Thyroid gland (tissue), 4 donors: ENCODE measurements around the gene MTA2. TPM values are rescaled to one million over a fixed set of nuclear protein-coding genes. Genes with fewer than 3 reads are reported as not detected.
"Not testable (repeated sequence)": the region's sequence is repeated elsewhere in the genome, so short reads cannot be mapped to it uniquely, and the experiment has no call there.

Experiments used
- DNase-seq, 2 donors: peaks; one replicate each; pipeline ENCODE4 v3.0.0-alpha.2; 2019
- H3K27ac ChIP-seq, 3 donors: fragments of 200-600 bp; sonication (generic); 1 replicate in 2 of 3; 2 replicates in 1 of 3; pipeline ENCODE4 v1.5.1; 2016 to 2019; ENCODE audit warnings: mild to moderate bottlenecking in 1 of 3, moderate library complexity in 1 of 3
- H3K27me3 ChIP-seq: fragments of 200-600 bp; sonication (generic); one replicate; pipeline ENCODE4 v1.5.1; 2019
- H3K36me3 ChIP-seq, 2 donors: fragments of 200-600 bp; sonication (generic); one replicate each; pipeline ENCODE4 v1.5.1; 2016 to 2019
- H3K4me1 ChIP-seq, 2 donors: fragments of 200-600 bp; sonication (generic); one replicate each; pipeline ENCODE4 v1.5.1; 2017 to 2019
- H3K4me3 ChIP-seq, 3 donors: fragments of 200-600 bp; sonication (generic); replicated peaks in 1 of 3; 1 replicate in 2 of 3; 2 replicates in 1 of 3; pipeline ENCODE4 v1.5.1; 2016; ENCODE audit warnings: mild to moderate bottlenecking in 1 of 3
- H3K9me3 ChIP-seq: fragments of 200-600 bp; sonication (generic); one replicate; pipeline ENCODE4 v1.5.1; 2017
- POLR2A ChIP-seq, 2 donors: fragments of 450-650 bp; IDR thresholded peaks; one replicate each; pipeline ENCODE4 v1.6.1; 2017; ENCODE audit warnings: antibody characterized with exemption in 2 of 2, mild to moderate bottlenecking in 2 of 2, moderate library complexity in 1 of 2
- WGBS, 2 donors: methylation state at CpG; one replicate each; pipeline ENCODE4 v1.1.5; 2017; 5-methylcytosine and 5-hydroxymethylcytosine counted together
- intact Hi-C: fragments of 100-400 bp; cut with DNase I; formaldehyde crosslinking; loops from one replicate; pipeline ENCODE4 v1.15.1; 2023
- total RNA-seq, 4 donors: library from RNA; depleted of rRNA; stranded (reverse); fragments of >200 nt; gene quantifications; one replicate each; pipeline ENCODE4 v1.2.3, GENCODE V29; 2016
- TF ChIP-seq, protein P1 (sequence below), 6 experiments: fragments of 200-600 bp in 3 of 6; fragments of 450-650 bp in 3 of 6; sonication (generic) in 3 of 6; IDR thresholded peaks; one replicate each; pipeline ENCODE4 v1.5.1; 2016 to 2019; ENCODE audit warnings: antibody characterized with exemption in 6 of 6, mild to moderate bottlenecking in 2 of 6, inconsistent platforms in 1 of 6, moderate library complexity in 1 of 6

MTA2 gene
- total RNA-seq, 4 donors from 2014 or later = 65.3 to 76.7 (median 70.7) TPM

- 4 to 5% methylated on average over 18 to 31 of the region's 33 CpGs for WGBS, 2 donors
- no peak for TF ChIP-seq POLR2A (IDR thresholded peaks at IDR 0.05)
- TF ChIP-seq, protein P1, sequence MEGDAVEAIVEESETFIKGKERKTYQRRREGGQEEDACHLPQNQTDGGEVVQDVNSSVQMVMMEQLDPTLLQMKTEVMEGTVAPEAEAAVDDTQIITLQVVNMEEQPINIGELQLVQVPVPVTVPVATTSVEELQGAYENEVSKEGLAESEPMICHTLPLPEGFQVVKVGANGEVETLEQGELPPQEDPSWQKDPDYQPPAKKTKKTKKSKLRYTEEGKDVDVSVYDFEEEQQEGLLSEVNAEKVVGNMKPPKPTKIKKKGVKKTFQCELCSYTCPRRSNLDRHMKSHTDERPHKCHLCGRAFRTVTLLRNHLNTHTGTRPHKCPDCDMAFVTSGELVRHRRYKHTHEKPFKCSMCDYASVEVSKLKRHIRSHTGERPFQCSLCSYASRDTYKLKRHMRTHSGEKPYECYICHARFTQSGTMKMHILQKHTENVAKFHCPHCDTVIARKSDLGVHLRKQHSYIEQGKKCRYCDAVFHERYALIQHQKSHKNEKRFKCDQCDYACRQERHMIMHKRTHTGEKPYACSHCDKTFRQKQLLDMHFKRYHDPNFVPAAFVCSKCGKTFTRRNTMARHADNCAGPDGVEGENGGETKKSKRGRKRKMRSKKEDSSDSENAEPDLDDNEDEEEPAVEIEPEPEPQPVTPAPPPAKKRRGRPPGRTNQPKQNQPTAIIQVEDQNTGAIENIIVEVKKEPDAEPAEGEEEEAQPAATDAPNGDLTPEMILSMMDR (IDR thresholded peaks at IDR 0.05) = no peak
- intact Hi-C loops = no loop called here
- H3K27ac ChIP-seq = peak overlapping the region; percentile 90 to 100 (median 94)
- H3K4me1 ChIP-seq = peaks cover 11 to 29% of the 10 kb centered on the region in 2 donors
- no peaks in the 10 kb centered on the region for H3K27me3 ChIP-seq
- H3K36me3 ChIP-seq = peaks cover 31 to 34% of the 10 kb centered on the region in 2 donors
- H3K4me3 ChIP-seq = peak overlapping the region; percentile 32 to 73 (median 47)
- H3K9me3 ChIP-seq = no peaks in the 10 kb centered on the region
- peak; percentile 38 to 42 for DNase-seq
Measured at GRCh38 chr11:62574363-62575071, 27.1 kb downstream of the MTA2 start.

GRCh38 chr11:62573592-62574362, 27.9 kb downstream of the MTA2 start, which contains the start of gene EEF1G:
EEF1G (minus strand) TSS chr11:62573891; CDS start chr11:62573842, 49 bp downstream.
- TF ChIP-seq, protein P1 (IDR thresholded peaks at IDR 0.05) = no peak
- peak in 1 of 2 donors; percentile 95 for TF ChIP-seq POLR2A (IDR thresholded peaks at IDR 0.05)
- peaks cover 11 to 29% of the 10 kb centered on the region in 2 donors for H3K4me1 ChIP-seq
- WGBS, 2 donors = 0 to 1% methylated on average over 34 to 46 of the region's 46 CpGs
- H3K4me3 ChIP-seq = peak within 1 kb of the TSS; percentile 56 to 81 (median 73)
- H3K36me3 ChIP-seq = peaks cover 38 to 39% of the 10 kb centered on the region in 2 donors
- peak; percentile 99 for DNase-seq
- no peaks in the 10 kb centered on the region for H3K27me3 ChIP-seq
- H3K9me3 ChIP-seq = no peaks in the 10 kb centered on the region
- intact Hi-C loops = no loop called here
- H3K27ac ChIP-seq = peak within 1 kb of the TSS; percentile 90 to 100 (median 94)

DNA sequence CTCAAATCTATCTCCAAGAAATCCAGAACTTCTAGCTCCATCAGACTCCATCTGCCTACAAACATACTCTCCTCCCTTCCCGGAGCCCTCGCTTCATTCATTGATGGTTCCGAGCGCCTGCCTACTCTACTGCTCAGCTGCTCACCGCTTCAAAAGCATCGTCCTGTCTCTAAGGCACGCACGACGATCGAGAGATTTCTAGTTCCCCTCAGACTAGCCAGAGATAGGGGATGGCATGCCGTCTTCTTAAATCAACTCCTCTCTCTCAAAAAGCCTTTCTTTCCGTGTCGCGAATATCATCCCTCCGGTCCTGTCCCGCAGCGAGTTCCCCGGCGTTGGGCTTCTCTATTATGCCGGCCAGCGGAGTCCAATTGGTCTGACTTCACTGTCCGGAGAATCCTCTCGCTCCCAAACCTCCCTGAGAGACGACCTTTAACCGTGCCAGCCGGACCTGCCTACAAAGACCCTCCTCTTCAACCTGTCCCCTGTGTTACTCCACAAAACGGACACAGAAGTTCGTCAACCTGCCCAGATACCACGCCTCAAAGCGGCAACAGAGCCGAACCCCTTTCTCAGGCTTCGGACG, 28.6 kb downstream of the MTA2 start:
- Histone ChIP-seq H3K36me3 (peaks cover 38 to 39% of the 10 kb centered on the region in 2 donors), H3K27ac (peak overlapping the region; percentile 22 to 89 (median 63)), H3K27me3 (no peaks in the 10 kb centered on the region), H3K9me3 (no peaks in the 10 kb centered on the region), H3K4me1 (peaks cover 11 to 29% of the 10 kb centered on the region in 2 donors), H3K4me3 (peak overlapping the region; percentile 56 to 81 (median 64))
- no peak for TF ChIP-seq POLR2A (IDR thresholded peaks at IDR 0.05)
- TF ChIP-seq, protein P1 (IDR thresholded peaks at IDR 0.05) = no peak
- DNase-seq = peak in 1 of 2 donors; percentile 12
- 0 to 2% methylated on average over 33 of the region's 33 CpGs for WGBS, 2 donors
- intact Hi-C loops = no loop called here

DNA sequence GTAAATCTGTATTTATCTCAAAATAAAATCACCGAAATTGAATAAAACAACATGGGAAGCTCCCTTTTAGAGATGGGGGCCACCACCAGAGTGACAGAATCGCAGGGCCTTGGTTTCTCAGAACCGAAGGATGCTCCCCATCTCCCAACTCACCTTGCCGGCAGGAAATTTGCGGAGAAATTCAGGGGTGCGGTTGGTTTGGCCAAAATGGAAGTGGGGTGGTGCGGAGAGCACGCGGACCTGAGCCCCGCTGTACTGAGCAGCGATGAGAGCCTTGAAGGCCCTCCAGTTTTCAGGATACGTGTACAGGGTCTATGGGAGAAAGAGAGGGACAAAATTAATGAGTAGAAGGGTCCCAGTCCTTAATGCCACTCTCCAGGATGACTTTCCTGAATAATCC, 29.2 kb downstream of the MTA2 start:
- Histone ChIP-seq H3K27ac (peak overlapping the region in 1 of 3 donors; percentile 89), H3K9me3 (no peaks in the 10 kb centered on the region), H3K27me3 (no peaks in the 10 kb centered on the region), H3K4me3 (peak overlapping the region in 1 of 3 donors; percentile 56), H3K4me1 (peaks cover 11 to 29% of the 10 kb centered on the region in 2 donors), H3K36me3 (peaks cover 41 to 42% of the 10 kb centered on the region in 2 donors)
- 75 to 79% methylated on average over 12 of the region's 12 CpGs for WGBS, 2 donors
- intact Hi-C loops = no loop called here
- DNase-seq = no peak
- TF ChIP-seq, protein P1 (IDR thresholded peaks at IDR 0.05) = no peak
- no peak for TF ChIP-seq POLR2A (IDR thresholded peaks at IDR 0.05)

GRCh38 chr11:62571493-62571892, 30.2 kb downstream of the MTA2 start:
- H3K27ac ChIP-seq, H3K9me3 ChIP-seq, H3K27me3 ChIP-seq, intact Hi-C loops, DNase-seq, H3K4me3 ChIP-seq: not testable (repeated sequence)
- Histone ChIP-seq H3K36me3 (peaks cover 45 to 52% of the 10 kb centered on the region in 2 donors), H3K4me1 (peaks cover 11 to 28% of the 10 kb centered on the region in 2 donors)
- 94 to 97% methylated on average over 5 of the region's 5 CpGs for WGBS, 2 donors

- H3K27ac ChIP-seq, intact Hi-C loops, H3K9me3 ChIP-seq, H3K27me3 ChIP-seq, H3K4me3 ChIP-seq, DNase-seq: not testable (repeated sequence)
- Histone ChIP-seq H3K36me3 (peaks cover 50 to 57% of the 10 kb centered on the region in 2 donors), H3K4me1 (peaks cover 11 to 22% of the 10 kb centered on the region in 2 donors)
- 96 to 97% methylated on average over 5 of the region's 5 CpGs for WGBS, 2 donors
Measured at GRCh38 chr11:62570903-62571302, 30.8 kb downstream of the MTA2 start.
